CD4-positive, CD25-positive, alpha-beta regulatory T cell (primary cell): Measurements from ENCODE around the gene EPHB2. TPM values are rescaled to one million over a fixed set of nuclear protein-coding genes. Genes with fewer than 3 reads are reported as not detected.

Experiments
- polyA plus RNA-seq, 4 donors: library from polyadenylated mRNA; unstranded; fragments of 300-500 nt; fragmentation: Illumina TruSeq; gene quantifications; one replicate each; pipeline ENCODE4 v1.2.3, GENCODE V29; 2021
- total RNA-seq: library from RNA; stranded (reverse); gene quantifications from one replicate; pipeline ENCODE4 v1.2.3, GENCODE V29; 2022

EPHB2 gene
- total and polyA plus RNA-seq, 5 donors from 2014 or later: not detected

Other genes with a start within 250 kb of the EPHB2 start
- not detected for gene EPHA8, start 147.3 kb upstream of the EPHB2 start, total RNA-seq
- gene EPHA8, start 147.3 kb upstream of the EPHB2 start, polyA plus RNA-seq: not detected
- not detected for gene C1QA, start 74.2 kb upstream of the EPHB2 start, total RNA-seq
- not detected for gene C1QA, start 74.2 kb upstream of the EPHB2 start, polyA plus RNA-seq
- gene C1QC, start 67.2 kb upstream of the EPHB2 start, total RNA-seq: not detected
- gene C1QC, start 67.2 kb upstream of the EPHB2 start, polyA plus RNA-seq: not detected
- not detected for gene C1QB, start 57.6 kb upstream of the EPHB2 start, total RNA-seq
- gene C1QB, start 57.6 kb upstream of the EPHB2 start, polyA plus RNA-seq: not detected